DMS 273 (cell line): ENCODE results near the gene HDAC4.
A peak's percentile ranks its signal among the peaks of the same experiment; 100 is the strongest.

Experiments
- DNase-seq: peaks from one replicate; lab custom pipeline; 2025; ENCODE audit not compliant: unreplicated experiment; lab: John Stamatoyannopoulos, UW

Gene HDAC4

DNA sequence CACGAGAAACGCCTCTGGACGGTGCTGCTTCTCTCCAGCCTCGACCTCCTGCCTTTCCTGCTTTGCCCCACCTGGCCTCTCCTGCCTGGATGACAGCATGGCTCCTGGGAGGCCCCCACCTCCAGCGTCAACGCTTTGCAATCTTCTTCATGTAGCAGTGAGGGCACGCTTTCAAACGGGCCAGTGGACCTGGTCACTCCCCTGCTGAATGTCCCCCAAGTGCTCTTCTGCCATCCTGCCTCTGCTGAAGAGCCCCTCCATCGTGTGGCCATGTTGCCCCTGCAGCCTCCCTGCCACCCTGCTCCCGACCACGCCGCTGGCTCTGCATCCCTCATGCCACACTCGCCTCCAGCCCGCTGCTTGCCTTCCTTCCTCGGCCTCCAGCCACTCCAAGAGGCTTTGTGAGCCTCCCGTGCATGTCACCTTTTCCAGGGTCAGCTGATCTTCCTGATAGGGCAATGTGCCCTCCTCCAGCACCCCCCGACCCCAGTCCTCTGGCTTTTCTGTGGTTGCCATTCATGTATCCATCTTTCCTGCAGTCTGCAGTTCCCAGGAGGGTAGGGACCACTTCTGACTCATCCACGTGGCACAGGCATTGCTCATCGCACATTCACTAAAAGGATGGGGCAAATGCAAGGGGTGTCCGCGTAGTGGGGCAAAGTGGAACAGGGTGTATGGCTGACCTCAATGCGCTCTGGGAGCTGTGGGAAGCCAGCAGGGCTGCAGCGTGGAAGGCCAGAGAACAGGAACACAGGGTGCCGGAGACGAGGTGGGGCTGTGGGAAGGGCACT, 284.2 kb downstream of the HDAC4 start:
- no peak for DNase-seq

DNA sequence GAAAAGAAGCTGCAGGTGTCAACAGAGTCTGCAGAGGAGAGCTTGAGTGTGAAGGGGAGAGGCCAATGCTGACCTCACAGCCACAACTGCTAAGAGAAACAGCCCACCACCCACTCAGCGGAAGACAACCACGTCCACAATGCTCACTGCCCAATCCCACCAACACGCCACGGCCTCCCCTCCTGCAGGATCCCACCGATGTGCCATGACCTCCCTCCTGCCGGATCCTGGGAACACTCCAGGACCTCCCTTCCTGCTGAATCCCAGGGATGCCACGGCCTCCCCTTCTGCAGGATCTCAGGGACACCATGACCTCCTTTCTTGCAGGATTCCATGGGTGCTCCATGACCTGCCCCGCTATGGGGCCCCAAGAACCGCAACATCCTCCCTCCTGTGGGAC, 285.2 kb downstream of the HDAC4 start:
- no peak for DNase-seq

DNA sequence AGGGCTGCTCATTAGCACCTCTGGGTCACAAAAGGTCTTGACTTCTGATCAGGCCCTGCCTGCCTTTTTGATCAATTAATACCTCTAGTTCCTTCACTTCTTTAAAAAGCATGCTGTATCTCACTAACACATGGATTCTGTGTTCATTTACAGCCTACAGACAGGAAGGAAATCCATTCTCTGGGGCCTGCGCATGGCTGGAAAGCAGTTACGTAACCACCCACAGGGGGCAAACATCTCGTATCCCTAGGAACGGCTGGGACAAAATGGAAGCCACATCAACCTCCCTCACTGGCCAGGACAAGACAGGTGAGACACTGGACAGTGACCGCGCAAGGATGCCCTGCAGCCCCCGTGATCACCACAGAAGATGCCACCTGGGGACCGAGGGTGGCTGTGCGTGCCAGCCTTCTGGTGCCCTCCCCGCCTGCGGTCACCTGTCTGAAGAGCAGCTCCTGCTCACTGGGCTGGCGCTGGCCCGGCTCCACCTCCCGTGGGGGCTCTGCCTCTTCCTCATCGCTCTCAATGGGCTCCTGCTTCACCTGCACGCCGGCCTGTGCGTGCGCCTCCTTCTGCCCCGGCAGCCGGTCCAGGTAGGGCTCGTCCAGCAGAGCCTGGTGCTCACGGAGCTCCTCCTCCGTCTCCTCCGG, 286.1 kb downstream of the HDAC4 start:
- DNase-seq, result no peak

DNA sequence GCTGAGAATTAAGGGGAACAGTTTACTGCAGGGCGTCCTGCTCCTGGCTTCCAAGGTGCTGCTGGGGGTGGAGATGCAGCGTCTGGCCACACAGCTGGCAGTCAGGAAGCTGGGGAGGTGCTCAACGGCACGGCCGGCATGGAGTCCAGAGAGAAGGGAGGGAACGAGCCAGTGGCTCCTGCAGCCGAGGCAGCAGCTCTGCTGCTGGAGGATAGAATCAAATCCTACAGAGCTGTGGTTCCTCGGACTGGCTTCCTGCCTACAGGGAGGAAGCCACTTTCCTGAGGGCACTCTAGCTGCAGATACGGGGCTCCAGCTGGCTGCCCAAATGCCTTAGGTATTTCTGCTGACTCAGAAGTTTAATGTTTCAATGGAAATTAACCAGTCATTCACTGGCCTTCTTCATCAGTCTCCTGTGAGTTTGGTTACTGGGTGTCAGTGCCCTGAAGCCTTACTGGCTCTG, 286.7 kb downstream of the HDAC4 start:
- peak; percentile 61 for DNase-seq

- no peak for DNase-seq
These were observed 287.2 kb downstream of the HDAC4 start for GRCh38 chr2:239113615-239114014.

- DNase-seq, result no peak
These were observed 287.6 kb downstream of the HDAC4 start for GRCh38 chr2:239113171-239113570.

- no peak for DNase-seq
These were observed 288.6 kb downstream of the HDAC4 start for GRCh38 chr2:239112127-239112774.

GRCh38 chr2:239111401-239112100, 289.3 kb downstream of the HDAC4 start:
- no peak for DNase-seq

GRCh38 chr2:239110595-239111048, 290.2 kb downstream of the HDAC4 start:
- no peak for DNase-seq

- no peak for DNase-seq
These were observed 290.8 kb downstream of the HDAC4 start for GRCh38 chr2:239109928-239110545.

DNA sequence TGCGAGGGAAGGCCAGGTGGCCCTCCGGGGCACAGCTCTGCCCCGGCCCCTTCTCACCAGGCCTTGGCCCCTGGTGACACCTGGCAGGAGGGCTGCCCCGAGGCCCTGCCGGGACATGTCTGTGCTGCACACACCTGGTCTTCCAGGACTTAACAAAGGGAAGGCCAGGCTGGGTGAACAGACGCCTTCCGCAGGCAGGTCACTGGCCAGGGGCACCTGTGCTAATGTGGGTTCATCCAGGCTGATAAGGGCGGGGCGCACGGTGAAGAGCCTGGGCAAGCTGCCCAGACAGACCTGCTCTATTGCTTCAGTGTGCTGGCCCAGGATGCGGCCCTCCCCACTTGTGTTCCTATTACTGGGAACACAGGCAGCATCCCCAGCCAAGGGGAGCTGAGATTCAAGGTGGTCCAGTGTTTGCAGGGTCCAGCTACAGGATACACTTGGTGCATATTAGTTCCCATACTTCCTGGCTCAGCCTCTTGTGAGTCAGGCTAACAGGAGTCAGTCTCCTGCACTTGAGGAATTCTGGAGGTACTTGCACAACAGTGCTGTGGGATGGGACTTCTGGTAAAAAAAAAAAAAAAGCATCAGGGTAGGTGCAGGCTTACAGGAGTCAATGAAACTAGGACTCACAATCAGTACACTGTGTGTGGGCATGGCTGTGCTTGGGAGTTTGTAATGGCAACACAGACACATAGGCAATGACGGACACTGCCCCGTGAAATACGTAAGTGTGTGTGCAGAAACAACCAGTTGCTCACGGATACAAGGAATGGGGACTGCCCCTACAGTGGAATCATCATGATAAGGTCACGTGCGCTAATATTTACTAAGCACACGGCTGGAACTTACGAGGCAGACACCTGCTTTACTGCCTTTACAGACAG, 291.5 kb downstream of the HDAC4 start:
- no peak for DNase-seq

DNA sequence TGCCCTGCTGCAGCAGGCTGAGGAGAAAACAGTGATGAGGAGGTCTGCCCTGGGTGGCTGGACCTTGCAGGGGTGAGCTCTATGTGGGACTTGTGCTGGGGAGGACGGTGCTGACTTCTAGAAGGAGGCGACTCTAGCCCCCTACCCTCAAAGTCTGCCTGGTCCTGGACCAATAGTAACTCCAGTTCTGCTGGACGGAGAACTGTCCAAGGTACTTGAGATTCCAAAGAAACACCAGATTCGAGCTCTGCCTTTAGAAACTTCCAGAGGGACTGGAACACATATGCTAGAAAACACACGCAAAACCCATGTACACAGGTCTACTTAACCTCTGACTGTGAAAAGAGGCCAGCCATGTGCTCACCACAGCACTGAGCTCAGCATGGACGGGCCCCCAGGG, 292.4 kb downstream of the HDAC4 start:
- no peak for DNase-seq

- DNase-seq, result no peak
These were observed 292.9 kb downstream of the HDAC4 start for GRCh38 chr2:239107936-239108335.

- DNase-seq, result no peak
These were observed 293.9 kb downstream of the HDAC4 start for GRCh38 chr2:239106966-239107365.

DNA sequence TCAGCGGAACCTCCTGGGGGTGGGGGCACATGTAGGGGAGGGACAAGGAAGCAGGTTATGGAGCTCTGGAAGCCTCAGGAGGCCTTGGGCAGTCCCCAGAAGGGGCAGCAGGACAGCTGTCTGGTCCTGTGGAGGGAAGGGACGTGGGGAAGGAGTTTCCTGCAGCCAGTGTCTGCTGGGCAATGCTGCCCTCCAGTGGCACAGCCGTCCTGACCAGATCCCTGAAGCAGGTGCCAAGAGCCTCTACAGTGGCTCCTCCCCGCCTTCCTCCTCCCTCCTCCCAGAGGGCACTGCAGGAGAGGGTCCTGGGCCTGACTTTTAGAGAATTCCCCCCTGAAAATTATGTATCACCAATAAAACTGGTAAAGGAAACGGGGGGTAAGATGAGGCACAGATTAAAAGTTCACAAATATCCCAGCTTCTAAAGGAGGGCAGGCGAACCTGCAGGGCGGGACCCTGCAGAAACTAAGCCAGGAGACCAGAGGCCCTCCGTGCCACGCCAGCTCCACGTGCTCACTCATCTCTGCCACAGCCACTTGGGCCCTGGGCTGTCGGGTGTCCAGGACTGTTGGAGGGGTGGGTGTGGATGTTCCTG, 294.4 kb downstream of the HDAC4 start:
- peak; percentile 63 for DNase-seq

DNA sequence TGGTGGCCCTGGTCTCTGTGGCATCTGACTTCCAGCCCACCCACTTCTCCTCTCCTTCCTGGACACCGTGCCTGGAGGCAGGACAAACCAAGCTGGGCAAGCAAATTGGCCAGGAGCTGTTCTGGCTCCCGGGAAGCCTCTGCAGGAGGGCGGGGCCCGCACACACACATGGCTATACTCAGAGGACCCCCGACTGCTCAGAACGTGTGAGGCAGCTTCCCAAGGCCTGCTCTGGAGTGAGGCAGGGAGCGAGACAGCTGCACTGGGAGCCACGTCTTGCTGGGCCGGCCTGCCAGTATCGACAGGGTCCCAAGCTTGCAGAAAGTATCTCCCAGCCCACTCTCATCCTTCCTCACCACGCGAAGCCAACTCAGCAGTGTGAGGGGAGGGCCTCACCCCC, 295.6 kb downstream of the HDAC4 start:
- DNase-seq, result no peak

DNA sequence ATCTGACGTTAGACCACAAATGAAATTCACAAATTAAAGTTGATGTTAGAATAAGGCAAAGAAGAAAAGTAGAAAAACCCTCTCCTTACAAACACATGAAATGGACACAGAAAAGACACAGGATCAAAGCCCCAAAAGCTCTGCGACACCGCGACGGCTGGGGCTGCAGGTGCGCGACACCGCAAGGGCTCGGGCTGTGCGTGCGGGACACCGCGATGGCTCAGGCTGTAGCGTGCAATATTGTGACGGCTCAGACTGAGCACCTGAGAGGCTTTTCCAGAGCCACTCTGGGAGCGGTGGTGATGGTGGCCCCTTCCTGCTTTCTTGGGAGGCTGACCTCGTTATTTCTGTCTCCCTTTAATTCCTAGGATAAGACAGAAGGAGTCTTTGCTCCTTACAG, 296.0 kb downstream of the HDAC4 start:
- DNase-seq, result no peak

DNA sequence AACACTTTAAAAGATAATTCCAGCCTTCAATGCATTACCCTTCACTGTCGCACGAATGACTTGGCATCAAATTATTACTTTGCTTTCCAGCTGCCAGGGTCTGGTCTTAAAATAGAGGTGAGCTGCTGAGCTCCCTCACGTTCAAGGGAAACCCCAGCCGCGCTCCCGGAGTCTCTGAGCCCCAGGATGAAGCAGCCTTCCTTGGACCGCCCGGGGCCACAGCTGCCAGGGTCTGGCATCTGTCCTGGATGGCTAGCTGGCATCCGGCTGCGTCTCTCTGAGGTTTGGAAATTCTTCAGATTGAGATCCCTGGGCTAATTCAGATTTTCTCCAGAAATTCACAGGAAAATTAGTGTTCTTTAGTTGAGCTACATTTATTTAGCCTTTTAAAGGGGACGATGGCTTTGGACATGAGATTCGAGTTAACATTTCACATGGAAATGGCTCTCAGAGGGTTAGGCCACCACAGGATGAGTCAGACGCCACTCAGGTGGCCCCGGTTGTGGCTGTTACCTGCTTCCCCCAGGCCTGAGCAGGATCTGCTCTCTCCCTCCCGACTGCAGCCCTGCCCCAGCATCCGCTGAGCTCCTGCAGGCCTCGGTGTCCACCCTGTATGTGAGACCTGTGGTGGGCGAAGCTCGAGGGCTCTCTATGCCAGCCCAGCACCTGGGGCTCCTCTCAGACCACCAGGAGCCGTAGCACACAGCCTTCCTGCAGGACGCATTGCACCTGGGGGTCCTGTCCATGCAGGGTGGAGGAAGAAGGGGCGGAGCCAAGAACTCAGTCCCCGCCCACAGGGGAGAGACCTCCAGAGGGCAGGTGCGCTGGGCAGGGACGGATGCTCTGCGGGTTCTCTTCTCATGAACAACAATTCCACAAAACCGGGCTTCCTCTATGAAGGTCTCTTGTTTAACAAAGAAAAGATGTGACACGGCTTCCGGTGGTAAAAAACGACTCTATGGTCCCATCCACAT, 297.4 kb downstream of the HDAC4 start:
- no peak for DNase-seq
